ENCODE results near the gene GIN1. TPM values are rescaled to one million over a fixed set of nuclear protein-coding genes. Genes with fewer than 3 reads are reported as not detected.
"Not testable (repeated sequence)": the region's sequence is repeated elsewhere in the genome, so short reads cannot be mapped to it uniquely, and the experiment has no call there.

GIN1 gene
- total RNA-seq, 1 donor from 2014 or later: 5.4 TPM

- Histone ChIP-seq H3K27ac (ENCODE audit: low read depth, low read length) (no peak overlapping the region), H3K79me2 (ENCODE audit: insufficient read depth, low read length) (no peaks in the 10 kb centered on the region), H3K36me3 (ENCODE audit: insufficient read depth, low read length) (peaks cover 11% of the 10 kb centered on the region), H2AFZ (ENCODE audit: low read depth, low read length) (no peak overlapping the region), H3K4me1 (ENCODE audit: insufficient read depth, low read length) (no peaks in the 10 kb centered on the region), H3K4me2 (ENCODE audit: low read length) (no peak overlapping the region), H3K9ac (ENCODE audit: low read length) (no peak overlapping the region), H3K4me3 (ENCODE audit: insufficient read depth, low read depth, low read length) (no peak overlapping the region), H3K27me3 (ENCODE audit: insufficient read depth, low read length) (no peaks in the 10 kb centered on the region), H3K9me3 (ENCODE audit: insufficient read depth, low read depth, low read length) (no peaks in the 10 kb centered on the region), H4K20me1 (ENCODE audit: insufficient read depth, low read length) (no peaks in the 10 kb centered on the region)
- no peaks in the 10 kb centered on the region for H3K4me1 Mint-ChIP-seq (ENCODE audit: low read depth, unreplicated experiment)
- no peak overlapping the region for H3K27ac Mint-ChIP-seq (ENCODE audit: unreplicated experiment)
- DNase-seq (ENCODE audit: low read depth): no peak
- no peaks in the 10 kb centered on the region for H3K9me3 Mint-ChIP-seq (ENCODE audit: unreplicated experiment)
- no peak overlapping the region for H3K4me3 Mint-ChIP-seq (ENCODE audit: unreplicated experiment)
- H3K27me3 Mint-ChIP-seq (ENCODE audit: low read depth, unreplicated experiment): no peaks in the 10 kb centered on the region
- H3K36me3 Mint-ChIP-seq (ENCODE audit: low read depth, unreplicated experiment): no peaks in the 10 kb centered on the region
- TF ChIP-seq CTCF (IDR thresholded peaks at IDR 0.05; ENCODE audit: insufficient read depth, low read depth, low read length) (no peak), EZH2 (IDR thresholded peaks at IDR 0.05; ENCODE audit: insufficient read depth, low read length) (no peak)
- FAIRE-seq: no peak
Measured at GRCh38 chr5:103151156-103151555, 31.2 kb upstream of the GIN1 start.

DNA sequence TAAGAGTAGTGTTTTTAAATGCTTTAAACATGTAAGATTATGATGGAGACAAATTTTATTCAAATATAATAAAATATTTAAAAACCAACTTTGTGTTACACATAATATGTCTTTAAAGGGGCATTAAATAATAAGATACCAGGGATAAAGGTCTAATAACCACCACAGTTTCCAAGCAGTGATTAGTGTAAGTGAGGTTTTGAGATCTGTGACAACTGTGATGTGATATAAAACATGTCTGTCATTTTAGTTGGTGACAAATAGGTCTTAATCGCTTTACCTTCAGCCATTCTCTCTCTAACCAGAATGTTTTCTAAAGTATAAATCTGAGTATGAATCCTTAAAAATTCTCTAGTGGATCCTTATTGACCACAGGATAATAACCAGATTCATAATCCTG lies 28.3 kb upstream of the GIN1 start:
- FAIRE-seq (no peak), DNase-seq (ENCODE audit: low read depth) (no peak)
- Histone ChIP-seq H3K4me1 (ENCODE audit: insufficient read depth, low read length) (no peaks in the 10 kb centered on the region), H2AFZ (ENCODE audit: low read depth, low read length) (no peak overlapping the region), H3K4me3 (ENCODE audit: insufficient read depth, low read depth, low read length) (no peak overlapping the region), H3K4me2 (ENCODE audit: low read length) (no peak overlapping the region), H4K20me1 (ENCODE audit: insufficient read depth, low read length) (no peaks in the 10 kb centered on the region), H3K27ac (ENCODE audit: low read depth, low read length) (no peak overlapping the region), H3K36me3 (ENCODE audit: insufficient read depth, low read length) (peaks cover 5% of the 10 kb centered on the region), H3K9me3 (ENCODE audit: insufficient read depth, low read depth, low read length) (no peaks in the 10 kb centered on the region), H3K27me3 (ENCODE audit: insufficient read depth, low read length) (no peaks in the 10 kb centered on the region), H3K79me2 (ENCODE audit: insufficient read depth, low read length) (no peaks in the 10 kb centered on the region), H3K9ac (ENCODE audit: low read length) (no peak overlapping the region)
- TF ChIP-seq EZH2 (IDR thresholded peaks at IDR 0.05; ENCODE audit: insufficient read depth, low read length) (no peak), CTCF (IDR thresholded peaks at IDR 0.05; ENCODE audit: insufficient read depth, low read depth, low read length) (no peak)
- no peaks in the 10 kb centered on the region for H3K4me1 Mint-ChIP-seq (ENCODE audit: low read depth, unreplicated experiment)
- H3K4me3 Mint-ChIP-seq (ENCODE audit: unreplicated experiment): no peak overlapping the region
- H3K27ac Mint-ChIP-seq (ENCODE audit: unreplicated experiment): no peak overlapping the region
- H3K36me3 Mint-ChIP-seq (ENCODE audit: low read depth, unreplicated experiment): no peaks in the 10 kb centered on the region
- no peaks in the 10 kb centered on the region for H3K9me3 Mint-ChIP-seq (ENCODE audit: unreplicated experiment)
- H3K27me3 Mint-ChIP-seq (ENCODE audit: low read depth, unreplicated experiment): no peaks in the 10 kb centered on the region

DNA sequence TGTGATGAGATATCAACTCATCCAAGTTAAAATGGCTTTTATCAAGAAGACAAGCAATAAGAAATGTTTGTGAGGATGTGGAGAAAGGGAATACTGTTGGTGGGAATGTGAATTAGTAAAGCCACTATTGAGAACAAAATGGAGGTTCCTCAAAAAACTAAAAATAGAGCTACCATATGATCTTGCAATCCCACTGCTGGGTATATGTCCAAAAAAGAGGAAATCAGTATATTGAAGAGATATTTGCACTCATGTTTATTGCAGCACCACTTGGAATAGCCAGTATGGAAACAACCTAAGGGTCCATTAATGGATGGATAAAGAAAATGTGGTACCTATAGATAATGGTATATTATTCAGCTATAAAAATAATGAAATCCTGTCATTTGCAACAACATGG lies 25.3 kb upstream of the GIN1 start:
- TF ChIP-seq EZH2 (IDR thresholded peaks at IDR 0.05; ENCODE audit: insufficient read depth, low read length) (no peak), CTCF (IDR thresholded peaks at IDR 0.05; ENCODE audit: insufficient read depth, low read depth, low read length) (no peak)
- H3K9me3 Mint-ChIP-seq (ENCODE audit: unreplicated experiment): no peaks in the 10 kb centered on the region
- H3K4me3 ChIP-seq (ENCODE audit: insufficient read depth, low read depth, low read length): no peak overlapping the region
- no peak overlapping the region for H3K27ac ChIP-seq (ENCODE audit: low read depth, low read length)
- H3K4me1 ChIP-seq (ENCODE audit: insufficient read depth, low read length): no peaks in the 10 kb centered on the region
- no peak overlapping the region for H3K4me3 Mint-ChIP-seq (ENCODE audit: unreplicated experiment)
- H3K27ac Mint-ChIP-seq (ENCODE audit: unreplicated experiment): no peak overlapping the region
- no peaks in the 10 kb centered on the region for H3K79me2 ChIP-seq (ENCODE audit: insufficient read depth, low read length)
- no peaks in the 10 kb centered on the region for H3K9me3 ChIP-seq (ENCODE audit: insufficient read depth, low read depth, low read length)
- H3K9ac ChIP-seq (ENCODE audit: low read length): no peak overlapping the region
- FAIRE-seq (no peak), DNase-seq (ENCODE audit: low read depth) (no peak)
- no peaks in the 10 kb centered on the region for H4K20me1 ChIP-seq (ENCODE audit: insufficient read depth, low read length)
- H3K4me2 ChIP-seq (ENCODE audit: low read length): no peak overlapping the region
- H3K4me1 Mint-ChIP-seq (ENCODE audit: low read depth, unreplicated experiment): no peaks in the 10 kb centered on the region
- peaks cover 8% of the 10 kb centered on the region for H3K36me3 Mint-ChIP-seq (ENCODE audit: low read depth, unreplicated experiment)
- no peaks in the 10 kb centered on the region for H3K27me3 ChIP-seq (ENCODE audit: insufficient read depth, low read length)
- peaks cover 3% of the 10 kb centered on the region for H3K36me3 ChIP-seq (ENCODE audit: insufficient read depth, low read length)
- no peaks in the 10 kb centered on the region for H3K27me3 Mint-ChIP-seq (ENCODE audit: low read depth, unreplicated experiment)
- no peak overlapping the region for H2AFZ ChIP-seq (ENCODE audit: low read depth, low read length)

DNA sequence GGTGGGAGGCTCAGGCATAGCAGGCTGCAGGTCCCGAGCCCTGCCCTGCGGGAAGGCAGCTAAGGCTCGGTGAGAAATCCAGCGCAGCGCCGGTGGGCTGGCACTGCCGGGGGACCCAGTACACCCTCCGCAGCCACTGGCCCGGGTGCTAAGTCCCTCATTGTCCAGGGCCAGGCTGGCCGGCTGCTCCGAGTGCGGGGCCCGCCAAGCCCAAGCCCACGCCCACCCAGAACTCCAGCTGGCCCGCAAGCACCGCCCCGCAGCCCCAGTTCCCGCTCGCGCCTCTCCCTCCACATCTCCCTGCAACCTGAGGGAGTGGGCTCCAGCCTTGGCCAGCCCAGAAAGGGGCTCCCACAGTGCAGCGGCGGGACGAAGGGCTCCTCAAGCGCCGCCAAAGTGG lies 22.2 kb upstream of the GIN1 start:
- not testable (repeated sequence) for H3K79me2 ChIP-seq (ENCODE audit: insufficient read depth, low read length); H3K27me3 ChIP-seq (ENCODE audit: insufficient read depth, low read length); H3K4me3 Mint-ChIP-seq (ENCODE audit: unreplicated experiment); H3K9ac ChIP-seq (ENCODE audit: low read length); H3K9me3 Mint-ChIP-seq (ENCODE audit: unreplicated experiment); H3K4me3 ChIP-seq (ENCODE audit: insufficient read depth, low read depth, low read length); H3K36me3 ChIP-seq (ENCODE audit: insufficient read depth, low read length); H4K20me1 ChIP-seq (ENCODE audit: insufficient read depth, low read length); H3K4me1 ChIP-seq (ENCODE audit: insufficient read depth, low read length); H3K9me3 ChIP-seq (ENCODE audit: insufficient read depth, low read depth, low read length); DNase-seq (ENCODE audit: low read depth); H3K27ac ChIP-seq (ENCODE audit: low read depth, low read length); H3K27ac Mint-ChIP-seq (ENCODE audit: unreplicated experiment); H3K4me1 Mint-ChIP-seq (ENCODE audit: low read depth, unreplicated experiment); H2AFZ ChIP-seq (ENCODE audit: low read depth, low read length); FAIRE-seq; H3K27me3 Mint-ChIP-seq (ENCODE audit: low read depth, unreplicated experiment); H3K4me2 ChIP-seq (ENCODE audit: low read length)
- peaks cover 11% of the 10 kb centered on the region for H3K36me3 Mint-ChIP-seq (ENCODE audit: low read depth, unreplicated experiment)

Data from astrocyte (in vitro differentiated cells and primary cell).